Duodenal mucosa (tissue), 2 donors: ENCODE results near the gene TPRG1L.
A peak's percentile ranks its signal among the peaks of the same experiment; 100 is the strongest.
"Not testable (repeated sequence)": the region's sequence is repeated elsewhere in the genome, so short reads cannot be mapped to it uniquely, and the experiment has no call there.

Experiments
- H3K27ac ChIP-seq: one replicate; pipeline ENCODE4 v1.7.0; 2013; ENCODE audit warnings: low read depth, low read length
- H3K27me3 ChIP-seq, 2 donors: one replicate each; pipeline ENCODE4 v1.7.0; 2013; ENCODE audit warnings: low read length in 2 of 2, control low read depth in 1 of 2; ENCODE audit not compliant: insufficient read depth in 2 of 2, control insufficient read depth in 1 of 2
- H3K36me3 ChIP-seq, 2 donors: one replicate each; pipeline ENCODE4 v1.7.0; 2013; ENCODE audit warnings: low read length in 2 of 2, control low read depth in 1 of 2; ENCODE audit not compliant: insufficient read depth in 2 of 2, control insufficient read depth in 1 of 2
- H3K4me1 ChIP-seq, 2 donors: one replicate each; pipeline ENCODE4 v1.7.0; 2013; ENCODE audit warnings: low read length in 2 of 2, control low read depth in 1 of 2; ENCODE audit not compliant: insufficient read depth in 2 of 2, control insufficient read depth in 1 of 2
- H3K4me3 ChIP-seq, 2 donors: one replicate each; pipeline ENCODE4 v1.7.0; 2013; ENCODE audit warnings: low read length in 2 of 2, low read depth in 1 of 2
- H3K9ac ChIP-seq, 2 donors: one replicate each; pipeline ENCODE4 v1.7.0; 2013; ENCODE audit warnings: low read length in 2 of 2, low read depth in 1 of 2
- H3K9me3 ChIP-seq, 2 donors: one replicate each; pipeline ENCODE4 v1.7.0; 2013; ENCODE audit warnings: low read length in 2 of 2, control low read depth in 1 of 2; ENCODE audit not compliant: control insufficient read depth in 1 of 2

The TPRG1L gene

GRCh38 chr1:3617806-3618345 lies 6.9 kb upstream of the TPRG1L start:
- H3K4me3 ChIP-seq, result no peak overlapping the region
- no peaks in the 10 kb centered on the region for H3K36me3 ChIP-seq
- no peak overlapping the region for H3K9ac ChIP-seq
- H3K27ac ChIP-seq, result no peak overlapping the region
- H3K9me3 ChIP-seq, result no peaks in the 10 kb centered on the region
- H3K4me1 ChIP-seq, result peaks cover 4 to 10% of the 10 kb centered on the region in 2 donors
- H3K27me3 ChIP-seq, result peaks cover 0 to under 1% of the 10 kb centered on the region in 2 donors

DNA sequence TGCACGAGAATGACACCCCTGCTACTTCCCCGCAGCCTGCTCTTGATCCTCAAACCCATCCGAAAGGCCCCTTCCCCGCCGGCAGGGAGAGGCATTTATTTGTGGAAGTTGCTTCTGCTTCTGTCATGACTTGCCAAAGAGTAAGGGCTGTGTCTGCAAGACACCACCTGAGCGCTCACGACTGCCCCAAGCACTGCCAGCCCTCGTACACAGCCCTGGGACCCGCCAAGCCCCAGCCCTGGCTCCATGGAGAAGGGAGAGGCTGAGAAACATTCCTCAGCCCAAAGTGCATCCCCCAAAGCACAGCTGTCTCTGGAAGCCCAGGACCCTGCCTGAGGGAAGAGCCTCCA lies 6.3 kb upstream of the TPRG1L start:
- Histone ChIP-seq H3K9me3 (no peaks in the 10 kb centered on the region), H3K36me3 (no peaks in the 10 kb centered on the region), H3K27ac (no peak overlapping the region), H3K4me3 (no peak overlapping the region), H3K9ac (no peak overlapping the region), H3K4me1 (peaks cover 8 to 17% of the 10 kb centered on the region in 2 donors), H3K27me3 (no peaks in the 10 kb centered on the region)

DNA sequence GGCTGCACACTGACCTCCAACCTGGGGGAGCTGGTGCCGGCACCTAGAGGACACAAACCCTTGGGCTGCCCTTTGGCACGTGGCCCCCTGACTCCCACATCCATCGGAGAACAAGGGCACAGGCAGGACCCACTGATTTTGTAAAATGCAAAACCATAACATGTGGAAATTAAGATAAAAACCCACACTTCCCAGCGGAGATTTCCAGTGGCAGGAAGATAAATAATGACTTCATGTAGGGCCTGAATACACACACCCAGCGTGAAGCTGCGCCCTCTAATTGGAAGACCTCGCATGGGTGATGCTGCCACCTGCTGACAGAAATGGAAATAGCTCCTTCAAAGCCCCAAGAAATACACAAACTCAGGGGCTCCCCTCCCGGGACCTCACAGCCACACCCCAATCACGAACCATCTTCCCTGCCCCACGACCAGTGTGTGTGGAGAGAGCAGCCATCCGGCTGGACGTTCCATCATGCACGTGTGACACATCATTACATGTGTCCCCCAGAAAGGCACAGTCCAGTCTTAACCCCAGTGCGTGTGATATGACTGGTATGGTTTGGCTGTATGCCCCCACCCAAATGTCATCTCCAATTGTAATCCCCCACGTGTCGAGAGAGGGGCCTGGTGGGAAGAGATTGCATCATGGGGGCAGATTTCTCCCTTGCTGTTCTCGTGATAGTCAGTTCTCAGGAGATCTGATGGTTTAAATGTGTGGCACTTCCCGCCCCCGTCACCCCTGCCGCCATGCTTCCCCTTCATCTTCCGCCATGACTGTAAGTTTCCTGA lies 5.7 kb upstream of the TPRG1L start:
- Histone ChIP-seq H3K4me1 (peaks cover 14 to 22% of the 10 kb centered on the region in 2 donors), H3K27me3 (no peaks in the 10 kb centered on the region), H3K9me3 (no peaks in the 10 kb centered on the region), H3K4me3 (no peak overlapping the region), H3K27ac (no peak overlapping the region), H3K9ac (no peak overlapping the region), H3K36me3 (no peaks in the 10 kb centered on the region)

DNA sequence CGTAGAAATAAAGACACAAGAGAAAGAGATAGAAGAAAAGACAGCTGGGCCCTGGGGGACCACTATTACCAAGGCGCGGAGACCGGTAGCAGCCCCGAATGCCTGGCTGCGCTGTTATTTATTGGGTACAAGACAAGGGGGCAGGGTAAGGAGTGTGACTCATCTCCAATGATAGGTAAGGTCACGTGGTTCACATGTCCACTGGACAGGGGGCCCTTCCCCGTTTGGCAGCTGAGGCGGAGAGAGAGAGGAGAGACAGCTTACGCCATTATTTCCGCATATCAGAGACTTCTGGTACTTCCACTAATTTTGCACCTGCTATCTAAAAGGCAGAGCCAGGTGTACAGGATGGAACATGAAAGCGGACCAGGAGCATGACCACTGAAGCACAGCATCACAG lies 4.1 kb upstream of the TPRG1L start:
- Histone ChIP-seq H3K9ac (no peak overlapping the region), H3K27ac (no peak overlapping the region), H3K4me1 (peaks cover 20 to 23% of the 10 kb centered on the region in 2 donors), H3K36me3 (no peaks in the 10 kb centered on the region), H3K4me3 (no peak overlapping the region), H3K27me3 (no peaks in the 10 kb centered on the region), H3K9me3 (no peaks in the 10 kb centered on the region)

DNA sequence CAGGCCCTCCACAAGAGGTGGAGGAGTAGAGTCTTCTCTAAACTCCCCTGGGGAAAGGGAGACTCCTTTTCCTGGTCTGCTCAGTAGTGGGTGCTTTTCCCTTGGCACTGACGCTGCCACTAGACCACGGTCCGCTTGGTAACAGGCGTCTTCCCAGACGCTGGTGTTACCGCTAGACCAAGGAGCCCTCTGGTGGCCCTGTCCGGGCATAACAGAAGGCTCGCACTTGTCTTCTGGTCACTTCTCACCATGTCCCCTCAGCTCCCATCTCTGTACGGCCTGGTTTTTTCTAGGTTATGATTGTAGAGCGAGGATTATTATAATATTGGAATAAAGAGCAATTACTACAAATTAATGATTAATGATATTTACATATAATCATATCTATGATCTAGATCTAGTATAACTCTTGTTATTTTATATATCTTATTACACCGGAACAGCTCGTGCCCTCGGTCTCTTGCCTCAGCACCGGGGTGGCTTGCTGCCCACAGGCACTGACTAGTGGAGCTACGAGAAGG lies 3.6 kb upstream of the TPRG1L start:
- H3K9ac ChIP-seq, H3K27ac ChIP-seq, H3K27me3 ChIP-seq, H3K36me3 ChIP-seq, H3K9me3 ChIP-seq, H3K4me3 ChIP-seq: not testable (repeated sequence)
- peaks cover 24 to 28% of the 10 kb centered on the region in 2 donors for H3K4me1 ChIP-seq

- not testable (repeated sequence) for H3K27me3 ChIP-seq, H3K9ac ChIP-seq, H3K36me3 ChIP-seq, H3K27ac ChIP-seq, H3K4me3 ChIP-seq, H3K9me3 ChIP-seq
- peaks cover 24 to 32% of the 10 kb centered on the region in 2 donors for H3K4me1 ChIP-seq
Measured at GRCh38 chr1:3622102-3622501, 2.7 kb upstream of the TPRG1L start.

GRCh38 chr1:3623441-3624199 lies 1.2 kb upstream of the TPRG1L start:
- Histone ChIP-seq H3K27ac (no peak overlapping the region), H3K27me3 (no peaks in the 10 kb centered on the region), H3K9ac (peak overlapping the region; percentile 55 to 61), H3K9me3 (no peaks in the 10 kb centered on the region), H3K4me3 (peak overlapping the region; percentile 78 to 95), H3K36me3 (peaks cover 14 to 15% of the 10 kb centered on the region in 2 donors), H3K4me1 (peaks cover 24 to 31% of the 10 kb centered on the region in 2 donors)

DNA sequence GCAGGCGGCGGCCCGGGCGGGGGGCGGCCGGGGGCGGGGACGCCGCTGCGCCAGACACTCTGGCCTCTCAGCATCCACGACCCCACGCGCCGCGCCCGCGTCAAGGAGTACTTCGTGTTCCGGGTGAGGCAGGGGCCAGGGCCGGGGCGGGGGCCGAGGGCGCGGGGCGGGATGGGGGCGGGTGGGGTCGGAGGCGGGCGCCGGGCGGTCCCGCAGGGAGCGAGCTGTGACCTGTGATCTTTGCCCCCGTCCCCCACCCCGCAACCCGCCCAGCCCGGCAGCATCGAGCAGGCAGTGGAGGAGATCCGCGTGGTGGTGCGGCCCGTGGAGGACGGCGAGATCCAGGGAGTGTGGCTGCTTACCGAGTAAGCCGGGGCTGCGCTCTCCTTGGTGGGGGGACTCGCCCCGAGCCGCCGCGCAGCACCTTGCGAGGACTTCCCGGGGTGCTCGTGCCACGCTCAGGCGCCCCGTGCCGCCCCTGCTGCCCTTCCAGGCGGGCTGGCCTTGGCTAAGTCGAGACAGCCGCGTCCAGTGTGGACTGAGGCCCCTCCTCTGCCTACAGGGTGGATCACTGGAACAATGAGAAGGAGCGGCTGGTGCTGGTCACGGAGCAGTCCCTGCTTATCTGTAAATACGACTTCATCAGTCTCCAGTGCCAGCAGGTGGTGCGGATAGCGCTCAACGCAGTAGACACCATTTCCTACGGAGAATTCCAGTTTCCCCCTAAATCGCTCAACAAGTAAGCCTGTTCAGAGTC lies 514 bp downstream of the TPRG1L start:
- H3K27ac ChIP-seq, result peak overlapping the region; percentile 82
- H3K9me3 ChIP-seq, result no peaks in the 10 kb centered on the region
- H3K9ac ChIP-seq, result peak overlapping the region; percentile 53 to 71
- no peaks in the 10 kb centered on the region for H3K27me3 ChIP-seq
- peaks cover 23 to 24% of the 10 kb centered on the region in 2 donors for H3K4me1 ChIP-seq
- peak overlapping the region; percentile 68 to 85 for H3K4me3 ChIP-seq
- peaks cover 29% of the 10 kb centered on the region in 2 donors for H3K36me3 ChIP-seq

DNA sequence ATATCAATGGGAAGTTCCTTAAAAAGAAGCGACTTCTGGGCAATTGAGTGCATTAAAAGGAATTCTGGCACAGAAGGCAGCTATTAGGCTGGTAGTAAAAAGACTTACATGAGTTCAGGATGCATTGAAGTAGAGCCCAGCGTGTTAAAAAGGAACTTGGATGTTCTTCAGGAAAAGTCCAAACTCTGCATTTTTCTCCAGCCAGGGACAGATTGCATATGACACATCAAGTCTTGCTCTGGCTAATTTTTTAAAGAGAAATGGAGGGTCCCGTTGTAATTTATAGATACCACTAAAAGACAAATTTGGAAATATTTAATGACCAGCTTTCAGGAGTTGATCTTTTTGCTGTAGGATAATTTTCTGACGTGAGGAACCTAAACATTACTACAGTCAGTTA lies 1.2 kb downstream of the TPRG1L start:
- H3K36me3 ChIP-seq, result peaks cover 31 to 35% of the 10 kb centered on the region in 2 donors
- peak overlapping the region; percentile 53 to 71 for H3K9ac ChIP-seq
- H3K4me3 ChIP-seq, result peak overlapping the region; percentile 68 to 85
- no peak overlapping the region for H3K27ac ChIP-seq
- H3K9me3 ChIP-seq, result no peaks in the 10 kb centered on the region
- peaks cover 23 to 24% of the 10 kb centered on the region in 2 donors for H3K4me1 ChIP-seq
- no peaks in the 10 kb centered on the region for H3K27me3 ChIP-seq
